SK-N-SH (cell line): ENCODE data around the gene HSPB9. TPM values are rescaled to one million over a fixed set of nuclear protein-coding genes. Genes with fewer than 3 reads are reported as not detected.

Experiments
- CTCF ChIA-PET: fragments of 300-600, 350-600 bp; formaldehyde crosslinking; extraction: SDS; loops from one replicate; lab custom pipeline; 2021; lab: Yijun Ruan, JAX
- POLR2A ChIA-PET: fragments of 350-600 bp; sonication (Branson Sonifier 250); formaldehyde crosslinking; extraction: SDS; loops from one replicate; lab custom pipeline; 2020; ENCODE audit warnings: antibody characterized with exemption, inconsistent platforms; lab: Yijun Ruan, JAX
- DNase-seq: peaks from one replicate; pipeline ENCODE4 v3.0.0; 2012
- H2AFZ ChIP-seq: fragments of 200-600 bp; sonication (generic); 2 replicates; pipeline ENCODE4 v1.8.1; 2016; ENCODE audit warnings: antibody characterized with exemption, mild to moderate bottlenecking, low read depth
- H3F3A ChIP-seq: fragments of 200-600 bp; sonication (generic); replicated peaks from 2 replicates; pipeline ENCODE3; 2016; ENCODE audit warnings: antibody characterized with exemption, mild to moderate bottlenecking; ENCODE audit not compliant: insufficient read depth
- H3K27ac ChIP-seq, 2 experiments: fragments of 200-500 bp in 1 of 2; fragments of 200-600 bp in 1 of 2; sonication (Bioruptor generic) in 1 of 2; sonication (generic), shearing (Covaris generic) in 1 of 2; 2 replicates each; pipeline versions ENCODE4 v1.5.1 to v1.6.1; 2014 to 2016; ENCODE audit warnings: low read depth in 2 of 2, inconsistent platforms in 1 of 2, low read length in 1 of 2, mild to moderate bottlenecking in 1 of 2, mixed read lengths in 1 of 2
- H3K27me3 ChIP-seq: fragments of 200-600 bp; sonication (generic), shearing (Covaris generic); 2 replicates; pipeline ENCODE4 v1.6.1; 2016; ENCODE audit warnings: mixed run types; ENCODE audit not compliant: insufficient read depth
- H3K36me3 ChIP-seq, 2 experiments: fragments of 200-500 bp in 1 of 2; fragments of 200-600 bp in 1 of 2; sonication (Bioruptor generic) in 1 of 2; sonication (generic) in 1 of 2; replicated peaks in 1 of 2; 2 replicates each; pipeline versions ENCODE3 to v1.5.1; 2014 to 2016; ENCODE audit warnings: low read length in 1 of 2, mild to moderate bottlenecking in 1 of 2; ENCODE audit not compliant: insufficient read depth in 2 of 2, control insufficient read depth in 1 of 2
- H3K4me1 ChIP-seq, 2 experiments: fragments of 200-500 bp in 1 of 2; fragments of 200-600 bp in 1 of 2; sonication (Bioruptor generic) in 1 of 2; sonication (generic), shearing (Covaris generic) in 1 of 2; 2 replicates each; pipeline versions ENCODE4 v1.5.1 to v1.6.1; 2014 to 2016; ENCODE audit warnings: low read depth in 1 of 2, low read length in 1 of 2, mixed run types in 1 of 2; ENCODE audit not compliant: insufficient read depth in 2 of 2, control insufficient read depth in 1 of 2
- H3K4me2 ChIP-seq: fragments of 200-600 bp; sonication (generic), shearing (Covaris generic); 2 replicates; pipeline ENCODE4 v1.6.1; 2017; ENCODE audit warnings: mixed run types
- H3K4me3 ChIP-seq, 2 experiments: fragments of 200-500 bp in 1 of 2; fragments of 200-600 bp in 1 of 2; sonication (Bioruptor generic) in 1 of 2; sonication (generic), shearing (Covaris generic) in 1 of 2; 2 replicates each; pipeline versions ENCODE4 v1.5.1 to v1.8.1; 2014 to 2016; ENCODE audit warnings: low read depth in 2 of 2, inconsistent platforms in 1 of 2, low read length in 1 of 2, mild to moderate bottlenecking in 1 of 2, mixed read lengths in 1 of 2, moderate library complexity in 1 of 2
- H3K79me2 ChIP-seq: fragments of 200-600 bp; sonication (generic); 2 replicates; pipeline ENCODE4 v1.8.1; 2017; ENCODE audit warnings: mild to moderate bottlenecking; ENCODE audit not compliant: insufficient read depth
- H3K9ac ChIP-seq: fragments of 200-600 bp; sonication (generic); 2 replicates; pipeline ENCODE4 v1.6.1; 2017; ENCODE audit warnings: mixed run types
- H3K9me2 ChIP-seq: fragments of 200-600 bp; sonication (generic); 2 replicates; pipeline ENCODE4 v1.6.1; 2017; ENCODE audit warnings: mixed run types
- H3K9me3 ChIP-seq: fragments of 200-600 bp; sonication (generic); 2 replicates; pipeline ENCODE4 v1.6.1; 2017; ENCODE audit warnings: mixed run types, mild to moderate bottlenecking, moderate library complexity
- H4K20me1 ChIP-seq: fragments of 200-600 bp; sonication (generic); 2 replicates; pipeline ENCODE4 v1.6.1; 2017; ENCODE audit warnings: mild to moderate bottlenecking, mixed run types; ENCODE audit not compliant: insufficient read depth
- NFIC ChIP-seq: IDR thresholded peaks from 2 replicates; pipeline ENCODE4 v1.4.0; 2012; ENCODE audit warnings: borderline replicate concordance
- RAD21 ChIP-seq: IDR thresholded peaks from 2 replicates; pipeline ENCODE4 v1.6.1; 2012; ENCODE audit warnings: mild to moderate bottlenecking, low read length
- RFX5 ChIP-seq: IDR thresholded peaks from 2 replicates; pipeline ENCODE4 v1.6.1; 2012; ENCODE audit warnings: mild to moderate bottlenecking, improper control_type of control experiment, low read length
- SMC3 ChIP-seq: IDR thresholded peaks from 2 replicates; pipeline ENCODE4 v1.6.1; 2012; ENCODE audit warnings: low read depth, low read length, improper control_type of control experiment
- TAF1 ChIP-seq: IDR thresholded peaks from 2 replicates; pipeline ENCODE4 v1.6.1; 2012; ENCODE audit warnings: low read depth, mild to moderate bottlenecking, low read length, moderate library complexity, borderline replicate concordance
- YY1 ChIP-seq: IDR thresholded peaks from 2 replicates; pipeline ENCODE4 v1.4.0; 2012; ENCODE audit warnings: low read depth, mild to moderate bottlenecking
- WGBS: methylation state at CpG from one replicate; pipeline ENCODE4 v1.1.6; 2017; ENCODE audit warnings: low lambda C conversion rate; 5-methylcytosine and 5-hydroxymethylcytosine counted together
- polyA plus RNA-seq, 3 experiments: library from polyadenylated mRNA; depleted of rRNA; stranded (reverse); fragments of >200 nt; gene quantifications; 2 replicates each; pipeline ENCODE4 v1.2.3, GENCODE V29; 2012
- TF ChIP-seq, protein P1 (sequence below): fragments of 200-600 bp; sonication (generic); IDR thresholded peaks from 2 replicates; pipeline ENCODE4 v1.6.1; 2017; ENCODE audit warnings: antibody characterized with exemption, mild to moderate bottlenecking, moderate library complexity

The HSPB9 gene
- polyA plus RNA-seq, 1 of the 3 experiments (the other 2 are of a cell fraction): 0.05 TPM

- no peak overlapping the region for H2AFZ ChIP-seq
- TF ChIP-seq RFX5: no peak
- peak; percentile 86 for TF ChIP-seq RAD21
- TF ChIP-seq, protein P1, sequence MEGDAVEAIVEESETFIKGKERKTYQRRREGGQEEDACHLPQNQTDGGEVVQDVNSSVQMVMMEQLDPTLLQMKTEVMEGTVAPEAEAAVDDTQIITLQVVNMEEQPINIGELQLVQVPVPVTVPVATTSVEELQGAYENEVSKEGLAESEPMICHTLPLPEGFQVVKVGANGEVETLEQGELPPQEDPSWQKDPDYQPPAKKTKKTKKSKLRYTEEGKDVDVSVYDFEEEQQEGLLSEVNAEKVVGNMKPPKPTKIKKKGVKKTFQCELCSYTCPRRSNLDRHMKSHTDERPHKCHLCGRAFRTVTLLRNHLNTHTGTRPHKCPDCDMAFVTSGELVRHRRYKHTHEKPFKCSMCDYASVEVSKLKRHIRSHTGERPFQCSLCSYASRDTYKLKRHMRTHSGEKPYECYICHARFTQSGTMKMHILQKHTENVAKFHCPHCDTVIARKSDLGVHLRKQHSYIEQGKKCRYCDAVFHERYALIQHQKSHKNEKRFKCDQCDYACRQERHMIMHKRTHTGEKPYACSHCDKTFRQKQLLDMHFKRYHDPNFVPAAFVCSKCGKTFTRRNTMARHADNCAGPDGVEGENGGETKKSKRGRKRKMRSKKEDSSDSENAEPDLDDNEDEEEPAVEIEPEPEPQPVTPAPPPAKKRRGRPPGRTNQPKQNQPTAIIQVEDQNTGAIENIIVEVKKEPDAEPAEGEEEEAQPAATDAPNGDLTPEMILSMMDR: peak; percentile 86
- no peak for TF ChIP-seq TAF1
- peak; percentile 76 for TF ChIP-seq SMC3
- TF ChIP-seq, all 33 proteins: peak for 3
- Histone ChIP-seq H3K27ac (no peak overlapping the region), H3K4me1 (peaks cover 0 to 8% of the 10 kb centered on the region in 2 experiments; a peak in 1 of 4 replicates), H3K9me2 (no peaks in the 10 kb centered on the region), H3K4me3 (no peak overlapping the region), H3K9me3 (no peaks in the 10 kb centered on the region), H3K36me3 (no peaks in the 10 kb centered on the region), H3K4me2 (no peak overlapping the region), H3F3A (no peaks in the 10 kb centered on the region), H3K9ac (no peak overlapping the region), H4K20me1 (no peaks in the 10 kb centered on the region), H3K27me3 (no peaks in the 10 kb centered on the region; the same call in 1 of the 2 replicates), H3K79me2 (no peaks in the 10 kb centered on the region)
- POLR2A ChIA-PET: interaction anchor here (0.8 kb wide), 1 partner anchor 237 kb away, joined by 3 read pairs; the partner anchor contains the start of gene KLHL11
- WGBS: 32% methylated on average over 9 of the region's 14 CpGs
- peak; percentile 92 for DNase-seq
- CTCF ChIA-PET: interaction anchor here (0.5 to 29.9 kb wide), 41 partner anchors 10 to 376 kb away, joined by 3 to 496 read pairs (median 5); partner anchors contain the start of genes C17orf113, DHX58, DNAJC7 and KAT2A
Observed at GRCh38 chr17:42101513-42102292, 20.9 kb upstream of the HSPB9 start.

DNA sequence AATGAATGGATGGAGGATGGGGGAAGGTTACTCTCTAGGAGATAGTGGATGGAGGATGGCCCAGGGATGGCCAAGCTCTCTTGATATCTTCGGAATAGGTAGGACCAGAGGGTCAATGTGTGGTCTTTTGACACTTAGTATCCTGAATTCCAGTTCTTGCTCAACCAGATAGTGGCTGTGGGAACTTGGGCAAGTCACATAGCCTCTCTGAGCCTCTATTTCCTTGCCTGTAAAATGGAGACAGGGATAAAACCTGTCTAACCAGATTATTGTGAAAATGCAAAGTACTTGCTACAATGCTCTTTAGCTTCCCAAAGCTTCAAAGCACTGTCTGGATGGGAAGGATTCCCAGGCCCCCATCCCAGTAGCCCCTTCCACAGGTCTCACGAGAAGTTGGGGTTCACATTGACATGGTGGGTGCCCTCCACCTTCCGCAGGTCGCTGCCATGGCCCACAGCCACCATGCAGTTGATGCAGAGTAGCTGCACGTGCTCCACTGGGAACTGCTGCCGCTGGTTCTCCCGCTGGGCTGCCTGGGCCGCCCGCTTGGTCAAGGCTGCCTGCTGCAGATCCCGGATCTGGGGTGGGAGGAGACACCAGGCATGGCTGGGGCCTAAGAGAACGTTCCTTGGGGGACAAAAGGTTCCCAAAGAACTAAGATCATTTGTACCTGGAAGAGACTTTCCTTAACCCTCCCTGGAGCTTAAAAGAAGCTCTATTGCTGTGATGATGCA lies 19.2 kb upstream of the HSPB9 start:
- no peak overlapping the region for H2AFZ ChIP-seq
- CTCF ChIA-PET: interaction anchor here (1.0 to 29.9 kb wide), 6 partner anchors 15 to 140 kb away, joined by 3 to 496 read pairs (median 22); partner anchors contain the start of genes DNAJC7, KAT2A and NKIRAS2
- H3K79me2 ChIP-seq: no peaks in the 10 kb centered on the region
- no peaks in the 10 kb centered on the region for H3K9me3 ChIP-seq
- POLR2A ChIA-PET: interaction anchor here (0.8 kb wide), 1 partner anchor 137 kb away, joined by 3 read pairs; the partner anchor contains the start of gene CNP
- H3K4me1 ChIP-seq: peaks cover 0 to 8% of the 10 kb centered on the region in 2 experiments; a peak in 1 of 4 replicates
- TF ChIP-seq YY1 (no peak), NFIC (no peak), RAD21 (no peak)
- TF ChIP-seq, all 33 proteins: peak for 0
- DNase-seq: no peak
- no peaks in the 10 kb centered on the region for H4K20me1 ChIP-seq
- no peak overlapping the region for H3K9ac ChIP-seq
- no peaks in the 10 kb centered on the region for H3F3A ChIP-seq
- H3K27ac ChIP-seq: no peak overlapping the region
- no peaks in the 10 kb centered on the region for H3K36me3 ChIP-seq
- no peaks in the 10 kb centered on the region for H3K9me2 ChIP-seq
- no peak overlapping the region for H3K4me3 ChIP-seq
- no peak overlapping the region for H3K4me2 ChIP-seq
- WGBS: 61% methylated on average over 5 of the region's 11 CpGs
- H3K27me3 ChIP-seq: no peaks in the 10 kb centered on the region
